ENCODE results near the gene KCNJ14.

KCNJ14 gene

DNA sequence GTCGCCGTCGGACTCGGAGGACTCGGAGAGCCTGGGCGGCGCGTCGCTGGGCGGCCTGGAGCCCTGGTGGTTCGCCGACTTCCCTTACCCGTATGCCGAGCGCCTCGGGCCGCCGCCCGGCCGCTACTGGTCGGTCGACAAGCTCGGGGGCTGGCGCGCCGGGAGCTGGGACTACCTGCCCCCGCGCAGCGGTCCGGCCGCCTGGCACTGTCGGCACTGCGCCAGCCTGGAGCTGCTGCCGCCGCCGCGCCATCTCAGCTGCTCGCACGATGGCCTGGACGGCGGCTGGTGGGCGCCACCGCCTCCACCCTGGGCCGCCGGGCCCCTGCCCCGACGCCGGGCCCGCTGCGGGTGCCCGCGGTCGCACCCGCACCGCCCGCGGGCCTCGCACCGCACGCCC lies 12.1 kb upstream of the KCNJ14 start:
- TF ChIP-seq, protein P1, sequence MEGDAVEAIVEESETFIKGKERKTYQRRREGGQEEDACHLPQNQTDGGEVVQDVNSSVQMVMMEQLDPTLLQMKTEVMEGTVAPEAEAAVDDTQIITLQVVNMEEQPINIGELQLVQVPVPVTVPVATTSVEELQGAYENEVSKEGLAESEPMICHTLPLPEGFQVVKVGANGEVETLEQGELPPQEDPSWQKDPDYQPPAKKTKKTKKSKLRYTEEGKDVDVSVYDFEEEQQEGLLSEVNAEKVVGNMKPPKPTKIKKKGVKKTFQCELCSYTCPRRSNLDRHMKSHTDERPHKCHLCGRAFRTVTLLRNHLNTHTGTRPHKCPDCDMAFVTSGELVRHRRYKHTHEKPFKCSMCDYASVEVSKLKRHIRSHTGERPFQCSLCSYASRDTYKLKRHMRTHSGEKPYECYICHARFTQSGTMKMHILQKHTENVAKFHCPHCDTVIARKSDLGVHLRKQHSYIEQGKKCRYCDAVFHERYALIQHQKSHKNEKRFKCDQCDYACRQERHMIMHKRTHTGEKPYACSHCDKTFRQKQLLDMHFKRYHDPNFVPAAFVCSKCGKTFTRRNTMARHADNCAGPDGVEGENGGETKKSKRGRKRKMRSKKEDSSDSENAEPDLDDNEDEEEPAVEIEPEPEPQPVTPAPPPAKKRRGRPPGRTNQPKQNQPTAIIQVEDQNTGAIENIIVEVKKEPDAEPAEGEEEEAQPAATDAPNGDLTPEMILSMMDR (IDR thresholded peaks at IDR 0.05; ENCODE audit: insufficient read depth, low read length, poor library complexity, severe bottlenecking) = no peak
- no peak for TF ChIP-seq EZH2phosphoT487 (conservative IDR thresholded peaks at IDR 0.05; ENCODE audit: low read length)
- no peaks in the 10 kb centered on the region for H3K9me3 ChIP-seq (ENCODE audit: insufficient read depth, low read length)
- 0 out of 2 replicates have a peak, but pooled peaks cover 5% of the 10 kb centered on the region for H3K36me3 ChIP-seq (ENCODE audit: low read length)
- no peaks in the 10 kb centered on the region for H3K27me3 ChIP-seq (ENCODE audit: low read length)
- no peaks in the 10 kb centered on the region for H4K20me1 ChIP-seq (ENCODE audit: low read depth, low read length)
- H3K4me2 ChIP-seq (ENCODE audit: low read depth, low read length, poor library complexity, severe bottlenecking) = no peak overlapping the region
- H3K27ac ChIP-seq (ENCODE audit: low read depth, low read length) = no peak overlapping the region
- no peak overlapping the region for H2AFZ ChIP-seq (ENCODE audit: low read depth, low read length, severe bottlenecking)
- H3K9ac ChIP-seq (ENCODE audit: low read length) = no peak overlapping the region
- H3F3A ChIP-seq (ENCODE audit: insufficient read depth) = no peaks in the 10 kb centered on the region
- H3K4me3 ChIP-seq (ENCODE audit: insufficient read depth, low read length, poor library complexity, severe bottlenecking) = no peak overlapping the region
- peaks cover 21% of the 10 kb centered on the region for H3K79me2 ChIP-seq (ENCODE audit: insufficient read depth, low read length)
- no peaks in the 10 kb centered on the region for H3K9me2 ChIP-seq (replicated peaks; ENCODE audit: insufficient read depth, low read length)

DNA sequence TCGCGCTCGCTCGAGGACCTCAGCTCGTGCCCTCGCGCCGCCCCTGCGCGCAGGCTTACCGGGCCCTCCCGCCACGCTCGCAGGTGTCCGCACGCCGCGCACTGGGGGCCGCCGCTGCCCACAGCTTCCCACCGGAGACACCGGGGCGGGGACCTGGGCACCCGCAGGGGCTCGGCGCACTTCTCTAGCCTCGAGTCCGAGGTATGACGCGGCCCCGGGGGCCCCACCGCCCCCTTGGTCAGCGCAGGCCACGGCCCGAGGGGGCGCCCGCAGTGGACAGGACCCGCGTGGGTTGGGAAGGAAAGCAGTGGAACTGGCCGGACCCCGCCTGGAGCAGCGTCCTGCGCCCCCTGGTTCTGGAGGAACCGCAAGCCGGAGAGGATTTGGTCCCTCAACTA lies 11.6 kb upstream of the KCNJ14 start:
- Histone ChIP-seq H3K79me2 (ENCODE audit: insufficient read depth, low read length) (peaks cover 24% of the 10 kb centered on the region), H3K27me3 (ENCODE audit: low read length) (no peaks in the 10 kb centered on the region), H3F3A (ENCODE audit: insufficient read depth) (no peaks in the 10 kb centered on the region), H2AFZ (ENCODE audit: low read depth, low read length, severe bottlenecking) (no peak overlapping the region), H3K9ac (ENCODE audit: low read length) (no peak overlapping the region), H3K4me2 (ENCODE audit: low read depth, low read length, poor library complexity, severe bottlenecking) (no peak overlapping the region), H3K36me3 (ENCODE audit: low read length) (0 out of 2 replicates have a peak, but pooled peaks cover 10% of the 10 kb centered on the region), H3K27ac (ENCODE audit: low read depth, low read length) (no peak overlapping the region), H3K9me3 (ENCODE audit: insufficient read depth, low read length) (no peaks in the 10 kb centered on the region), H3K9me2 (replicated peaks; ENCODE audit: insufficient read depth, low read length) (no peaks in the 10 kb centered on the region), H4K20me1 (ENCODE audit: low read depth, low read length) (no peaks in the 10 kb centered on the region), H3K4me3 (ENCODE audit: insufficient read depth, low read length, poor library complexity, severe bottlenecking) (no peak overlapping the region)
- TF ChIP-seq EZH2phosphoT487 (conservative IDR thresholded peaks at IDR 0.05; ENCODE audit: low read length) = no peak
- TF ChIP-seq, protein P1 (IDR thresholded peaks at IDR 0.05; ENCODE audit: insufficient read depth, low read length, poor library complexity, severe bottlenecking) = no peak

DNA sequence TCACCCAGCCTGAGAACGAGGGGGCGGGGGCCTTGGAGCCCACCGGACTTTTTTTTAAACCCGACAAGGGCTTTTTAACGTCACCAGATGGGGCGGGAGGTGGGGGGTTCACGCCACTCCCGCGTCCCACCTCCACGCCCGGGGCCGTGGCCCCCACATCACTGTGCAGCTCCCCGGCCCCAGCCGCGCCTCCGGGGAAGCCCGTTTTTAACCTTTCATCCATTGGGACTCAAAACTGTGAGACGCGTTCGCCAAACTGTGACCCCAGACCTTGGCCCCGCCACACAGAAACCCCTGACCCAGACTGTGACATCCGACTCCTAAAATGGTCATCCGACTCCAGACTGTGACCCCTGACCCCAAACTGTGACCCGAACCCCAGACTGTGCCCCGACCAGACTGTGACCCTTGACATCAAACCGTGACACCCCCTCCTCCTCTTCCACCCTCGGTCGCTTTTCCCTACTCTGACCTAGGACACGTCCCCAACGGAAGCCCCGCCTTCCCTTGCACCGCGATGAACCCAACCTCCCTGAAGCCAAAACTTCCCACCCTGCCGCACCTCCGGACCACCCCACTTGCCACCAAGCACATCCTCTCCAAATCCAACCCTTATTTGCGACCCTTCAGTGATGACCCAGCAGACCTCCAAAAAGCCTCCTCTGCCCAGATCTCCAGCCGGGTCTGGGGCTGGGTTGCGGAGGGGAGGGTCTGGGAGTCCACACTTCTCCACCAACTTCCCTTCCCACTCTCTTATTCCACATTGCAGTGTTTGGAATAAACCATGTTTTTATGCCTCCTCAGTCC lies 11.0 kb upstream of the KCNJ14 start:
- Histone ChIP-seq H3F3A (ENCODE audit: insufficient read depth) (no peaks in the 10 kb centered on the region), H3K9ac (ENCODE audit: low read length) (peak overlapping the region; percentile 87), H4K20me1 (ENCODE audit: low read depth, low read length) (no peaks in the 10 kb centered on the region), H3K4me3 (ENCODE audit: insufficient read depth, low read length, poor library complexity, severe bottlenecking) (peak overlapping the region; percentile 91), H3K36me3 (ENCODE audit: low read length) (0 out of 2 replicates have a peak, but pooled peaks cover 10% of the 10 kb centered on the region), H3K79me2 (ENCODE audit: insufficient read depth, low read length) (peaks cover 26% of the 10 kb centered on the region), H3K9me3 (ENCODE audit: insufficient read depth, low read length) (no peaks in the 10 kb centered on the region), H3K27me3 (ENCODE audit: low read length) (no peaks in the 10 kb centered on the region), H3K27ac (ENCODE audit: low read depth, low read length) (peak overlapping the region; percentile 68), H2AFZ (ENCODE audit: low read depth, low read length, severe bottlenecking) (peak overlapping the region; percentile 97), H3K4me2 (ENCODE audit: low read depth, low read length, poor library complexity, severe bottlenecking) (peak overlapping the region; percentile 96), H3K9me2 (replicated peaks; ENCODE audit: insufficient read depth, low read length) (no peaks in the 10 kb centered on the region)
- TF ChIP-seq EZH2phosphoT487 (conservative IDR thresholded peaks at IDR 0.05; ENCODE audit: low read length) = no peak
- TF ChIP-seq, protein P1 (IDR thresholded peaks at IDR 0.05; ENCODE audit: insufficient read depth, low read length, poor library complexity, severe bottlenecking) = no peak

Data from SU-DHL-6 (cell line).